Daoy (cell line): ENCODE results near the gene EMX2. TPM values are rescaled to one million over a fixed set of nuclear protein-coding genes. Genes with fewer than 3 reads are reported as not detected.
"Not testable (repeated sequence)": the region's sequence is repeated elsewhere in the genome, so short reads cannot be mapped to it uniquely, and the experiment has no call there.

Experiments
- DNase-seq: peaks from one replicate; pipeline ENCODE4 v3.0.0-alpha.2; 2015; ENCODE audit warnings: low read depth
- total RNA-seq: library from RNA; depleted of rRNA; stranded (reverse); fragments of >200 nt; shearing (Covaris generic); gene quantifications from 2 replicates; pipeline ENCODE4 v1.2.3, GENCODE V29; 2014; rRNA removed

Gene EMX2
- total RNA-seq = 0.57 and 3.9 TPM in 2 replicates

- DNase-seq = no peak
These were observed at the start of gene EMX2 for GRCh38 chr10:117542706-117543224. Gene EMX2 (plus strand): TSS chr10:117542746. CDS start chr10:117543268, 522 bp downstream.

- no peak for DNase-seq
These were observed 46.5 kb upstream of the EMX2 start for GRCh38 chr10:117496031-117496430.

- DNase-seq = peak; percentile 83
These were observed 45.9 kb upstream of the EMX2 start for GRCh38 chr10:117496616-117497028.

- DNase-seq = no peak
These were observed 44.8 kb upstream of the EMX2 start for GRCh38 chr10:117497736-117498135.

GRCh38 chr10:117499248-117500105, 43.1 kb upstream of the EMX2 start:
- peak; percentile 45 for DNase-seq

GRCh38 chr10:117500456-117500855, 42.1 kb upstream of the EMX2 start:
- DNase-seq = no peak

- DNase-seq = no peak
These were observed 41.0 kb upstream of the EMX2 start for GRCh38 chr10:117501460-117502035.

- no peak for DNase-seq
These were observed 39.9 kb upstream of the EMX2 start for GRCh38 chr10:117502421-117503243.

- peak; percentile 7 for DNase-seq
These were observed 39.0 kb upstream of the EMX2 start for GRCh38 chr10:117503244-117504205.

GRCh38 chr10:117504562-117504961, 38.0 kb upstream of the EMX2 start:
- no peak for DNase-seq

- DNase-seq = not testable (repeated sequence)
These were observed 35.5 kb upstream of the EMX2 start for GRCh38 chr10:117507081-117507480.

GRCh38 chr10:117509573-117509972, 33.0 kb upstream of the EMX2 start:
- DNase-seq = no peak

- DNase-seq = no peak
These were observed 30.8 kb upstream of the EMX2 start for GRCh38 chr10:117511601-117512390.

- no peak for DNase-seq
These were observed 27.6 kb upstream of the EMX2 start for GRCh38 chr10:117514971-117515370.

GRCh38 chr10:117516681-117517080, 25.9 kb upstream of the EMX2 start:
- DNase-seq = no peak

GRCh38 chr10:117518246-117518645, 24.3 kb upstream of the EMX2 start:
- no peak for DNase-seq

GRCh38 chr10:117519286-117519685, 23.3 kb upstream of the EMX2 start:
- no peak for DNase-seq

GRCh38 chr10:117519879-117520278, 22.7 kb upstream of the EMX2 start:
- DNase-seq = no peak

- DNase-seq = no peak
These were observed 11.8 kb upstream of the EMX2 start for GRCh38 chr10:117530791-117531190.

GRCh38 chr10:117531371-117532002, 11.1 kb upstream of the EMX2 start:
- no peak for DNase-seq
